ENCODE results near the gene TBC1D1. TPM values are rescaled to one million over a fixed set of nuclear protein-coding genes. Genes with fewer than 3 reads are reported as not detected.

Gene TBC1D1
- total and polyA plus RNA-seq, 2 of the 8 experiments (the other 6 are each of a cell fraction or from before 2014, with no cell fraction given) = 96.9 to 162 TPM

DNA sequence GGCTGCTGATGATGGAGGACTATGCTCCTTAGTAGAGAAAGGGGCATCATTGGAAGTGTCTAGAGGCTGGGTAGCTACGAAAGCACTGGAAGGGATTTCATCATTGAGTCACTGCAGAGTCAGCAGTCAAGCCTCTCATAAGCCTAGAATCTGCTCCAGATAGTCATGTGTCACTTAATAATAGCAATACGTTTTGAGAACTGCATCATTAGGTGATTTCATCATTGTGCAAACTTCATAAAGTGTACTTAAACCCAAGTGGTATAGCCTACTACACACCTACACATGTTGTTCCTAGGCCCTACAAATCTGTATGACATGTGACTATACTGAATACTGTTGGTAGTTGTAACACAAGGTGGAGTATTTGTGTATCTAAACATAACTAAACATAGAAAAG lies 234.9 kb downstream of the TBC1D1 start (continued):
- TF ChIP-seq CTBP2 (IDR thresholded peaks at IDR 0.05; ENCODE audit: borderline replicate concordance, insufficient read depth, insufficient read length, low read length) = no peak
- TF ChIP-seq, protein P1, sequence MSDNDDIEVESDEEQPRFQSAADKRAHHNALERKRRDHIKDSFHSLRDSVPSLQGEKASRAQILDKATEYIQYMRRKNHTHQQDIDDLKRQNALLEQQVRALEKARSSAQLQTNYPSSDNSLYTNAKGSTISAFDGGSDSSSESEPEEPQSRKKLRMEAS (IDR thresholded peaks at IDR 0.05) = no peak
- TF ChIP-seq, protein P2, sequence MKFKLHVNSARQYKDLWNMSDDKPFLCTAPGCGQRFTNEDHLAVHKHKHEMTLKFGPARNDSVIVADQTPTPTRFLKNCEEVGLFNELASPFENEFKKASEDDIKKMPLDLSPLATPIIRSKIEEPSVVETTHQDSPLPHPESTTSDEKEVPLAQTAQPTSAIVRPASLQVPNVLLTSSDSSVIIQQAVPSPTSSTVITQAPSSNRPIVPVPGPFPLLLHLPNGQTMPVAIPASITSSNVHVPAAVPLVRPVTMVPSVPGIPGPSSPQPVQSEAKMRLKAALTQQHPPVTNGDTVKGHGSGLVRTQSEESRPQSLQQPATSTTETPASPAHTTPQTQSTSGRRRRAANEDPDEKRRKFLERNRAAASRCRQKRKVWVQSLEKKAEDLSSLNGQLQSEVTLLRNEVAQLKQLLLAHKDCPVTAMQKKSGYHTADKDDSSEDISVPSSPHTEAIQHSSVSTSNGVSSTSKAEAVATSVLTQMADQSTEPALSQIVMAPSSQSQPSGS (IDR thresholded peaks at IDR 0.05; ENCODE audit: low read length) = no peak
- no peak for TF ChIP-seq SIN3A (conservative IDR thresholded peaks at IDR 0.05 in 1 of 2, IDR thresholded peaks at IDR 0.05 in 1 of 2; ENCODE audit: low read depth in 1 of 2, low read length in 2 of 2)
- no peak for TF ChIP-seq MAFK (IDR thresholded peaks at IDR 0.05; ENCODE audit: low read depth, low read length)
